NCI-H1105 (cell line): Measurements from ENCODE around the gene MRPL14.

Experiments
- DNase-seq: peaks from one replicate; lab custom pipeline; 2025; lab: John Stamatoyannopoulos, UW

Gene MRPL14

DNA sequence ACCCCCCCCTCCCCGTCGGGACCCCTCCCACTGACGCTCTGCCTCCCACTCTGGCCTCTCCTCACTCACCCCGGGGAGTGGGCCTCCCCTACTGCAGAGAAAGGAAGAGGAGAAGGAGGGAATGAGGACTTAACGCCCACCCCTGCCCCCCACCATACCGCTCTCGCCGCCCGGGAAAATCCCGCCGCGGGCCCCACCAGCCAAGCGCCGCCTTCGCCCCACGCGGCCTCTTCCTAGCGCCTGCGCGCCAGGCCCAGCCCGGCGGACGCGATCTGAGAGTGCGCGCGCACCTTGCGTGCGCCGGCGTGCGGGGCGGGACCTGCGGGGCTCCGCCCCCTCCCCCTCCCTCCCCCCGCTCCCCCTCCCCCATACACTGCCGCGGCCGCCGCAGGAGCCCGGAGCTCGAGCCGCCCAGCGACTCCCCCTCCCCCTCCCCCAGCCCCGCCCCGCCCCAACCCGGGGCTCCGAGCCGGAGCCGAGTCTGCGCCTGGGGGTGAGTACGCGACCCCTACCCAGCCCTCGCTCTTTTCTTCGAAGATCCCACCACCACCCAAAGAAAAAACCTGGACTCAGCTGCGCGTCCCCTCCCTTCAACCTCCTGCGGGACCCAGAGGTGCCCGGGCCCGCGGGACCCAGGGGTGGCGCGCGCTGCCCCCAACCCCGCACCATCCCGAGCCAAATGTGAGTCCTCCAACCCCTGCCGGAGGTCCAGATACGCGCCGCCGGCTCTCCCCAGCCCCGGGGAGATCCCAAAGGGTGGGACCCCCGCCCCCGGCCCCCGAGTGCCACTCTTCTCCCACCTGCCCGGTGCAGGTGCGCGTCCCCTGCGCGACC, at the start of gene MRPL14, which contains the start of gene TMEM63B:
Gene MRPL14, minus strand, starts transcription at position 267 of the 834 bp plus-strand sequence. CDS start 10,841 bp downstream, outside the sequence.
Gene TMEM63B, plus strand, starts transcription at position 369 of the 834 bp plus-strand sequence. CDS start 7,031 bp downstream, outside the sequence.
- peak; percentile 88 for DNase-seq

DNA sequence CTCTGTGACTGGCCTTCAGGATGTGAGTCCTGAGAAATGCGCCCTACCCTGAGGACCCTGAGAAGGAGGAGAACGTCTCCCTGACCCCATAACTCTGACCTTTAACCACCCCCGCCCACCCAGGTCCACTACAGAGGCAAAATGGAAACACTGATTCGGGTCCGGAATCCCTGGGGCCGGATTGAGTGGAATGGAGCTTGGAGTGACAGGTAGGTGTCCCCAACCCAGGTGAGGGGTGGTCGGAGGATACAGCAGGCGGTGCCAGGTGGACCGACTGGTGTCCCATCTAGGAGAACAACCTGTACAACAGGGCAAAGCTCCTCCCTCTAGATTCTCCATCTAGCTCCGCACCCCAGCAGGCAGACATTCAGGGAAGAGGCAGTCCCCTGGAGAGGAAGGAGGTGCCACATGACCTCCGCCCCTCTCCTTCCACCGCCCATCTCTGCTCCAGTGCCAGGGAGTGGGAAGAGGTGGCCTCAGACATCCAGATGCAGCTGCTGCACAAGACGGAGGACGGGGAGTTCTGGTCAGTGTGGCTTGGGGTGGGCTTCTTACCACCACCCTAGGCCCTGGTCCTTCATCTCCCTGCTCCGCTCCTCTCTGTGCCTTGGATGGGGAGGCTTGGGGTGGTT, 49.0 kb upstream of the MRPL14 start:
- no peak for DNase-seq

- DNase-seq, result peak; percentile 50
Observed at GRCh38 chr6:44172731-44173500, 45.7 kb upstream of the MRPL14 start.

DNA sequence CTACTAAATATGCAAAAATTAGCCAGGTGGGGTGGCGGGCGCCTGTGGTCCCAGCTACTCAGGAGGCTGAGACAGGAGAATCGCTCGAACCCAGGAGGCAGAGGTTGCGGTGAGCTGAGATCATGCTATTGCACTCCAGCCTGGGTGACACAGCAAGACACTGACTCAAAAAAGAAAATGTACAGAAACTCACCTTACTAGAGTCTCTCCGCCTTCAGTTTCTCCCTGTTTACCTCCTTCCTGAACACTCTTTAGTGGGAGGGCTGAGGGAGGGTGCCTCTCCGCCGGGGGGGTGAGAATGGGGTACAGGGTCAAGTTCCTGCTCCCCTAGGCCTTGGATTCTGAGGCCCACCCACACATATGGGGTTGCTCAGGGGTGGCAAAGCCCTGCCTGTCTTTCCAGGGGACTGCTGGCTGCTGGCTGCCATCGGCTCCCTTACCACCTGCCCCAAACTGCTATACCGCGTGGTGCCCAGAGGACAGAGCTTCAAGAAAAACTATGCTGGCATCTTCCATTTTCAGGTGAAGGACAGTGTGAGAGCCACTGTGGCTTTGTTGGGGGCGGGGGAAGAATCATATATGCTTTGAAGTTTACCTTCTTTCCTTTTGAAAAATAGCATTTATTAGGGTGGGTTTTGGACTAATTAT, 44.8 kb upstream of the MRPL14 start:
- no peak for DNase-seq

DNA sequence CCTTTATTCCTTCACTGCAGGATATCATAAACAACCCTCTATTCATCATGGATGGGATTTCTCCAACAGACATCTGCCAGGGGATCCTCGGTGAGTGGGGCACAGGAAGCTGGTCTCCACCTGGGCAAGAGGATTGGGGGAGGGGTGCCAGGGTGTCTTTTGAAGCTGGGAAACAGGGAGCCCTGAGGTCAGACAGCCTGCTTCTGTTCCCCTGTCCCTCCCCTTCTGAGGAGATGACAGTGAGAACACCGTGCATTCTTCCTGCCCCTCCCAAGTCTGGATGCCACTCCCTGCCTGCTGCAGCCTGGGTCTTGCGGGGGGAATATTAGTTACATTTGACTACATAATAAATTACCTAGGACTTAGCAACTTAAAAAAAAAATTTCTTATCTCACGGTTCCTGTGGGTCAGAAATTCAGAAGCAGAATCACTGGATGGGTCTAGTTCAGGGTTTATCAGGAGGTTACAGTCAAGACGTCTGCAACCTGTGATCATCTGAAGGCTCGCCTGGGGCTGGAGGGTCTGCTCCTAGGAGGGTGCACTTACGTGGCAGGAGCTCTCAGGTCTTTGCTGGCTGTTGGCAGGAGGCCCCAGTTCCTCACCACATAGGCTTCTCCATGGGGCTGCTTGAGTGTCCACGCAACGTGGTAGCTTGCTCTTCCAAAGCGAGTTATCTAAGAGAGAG, 42.8 kb upstream of the MRPL14 start:
- DNase-seq, result no peak

DNA sequence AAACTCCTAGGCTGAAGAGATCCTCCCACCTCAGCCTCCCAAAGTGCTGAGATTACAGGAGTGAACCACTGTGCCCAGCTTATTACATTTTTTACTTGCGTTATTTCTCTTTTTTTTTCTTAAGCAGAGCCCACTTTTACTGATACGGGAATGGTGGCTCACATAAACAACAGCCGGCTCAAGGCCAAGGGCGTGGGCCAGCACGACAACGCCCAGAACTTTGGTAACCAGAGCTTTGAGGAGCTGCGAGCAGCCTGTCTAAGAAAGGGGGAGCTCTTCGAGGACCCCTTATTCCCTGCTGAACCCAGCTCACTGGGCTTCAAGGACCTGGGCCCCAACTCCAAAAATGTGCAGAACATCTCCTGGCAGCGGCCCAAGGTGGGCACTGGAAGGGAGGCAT, 41.9 kb upstream of the MRPL14 start:
- no peak for DNase-seq

DNA sequence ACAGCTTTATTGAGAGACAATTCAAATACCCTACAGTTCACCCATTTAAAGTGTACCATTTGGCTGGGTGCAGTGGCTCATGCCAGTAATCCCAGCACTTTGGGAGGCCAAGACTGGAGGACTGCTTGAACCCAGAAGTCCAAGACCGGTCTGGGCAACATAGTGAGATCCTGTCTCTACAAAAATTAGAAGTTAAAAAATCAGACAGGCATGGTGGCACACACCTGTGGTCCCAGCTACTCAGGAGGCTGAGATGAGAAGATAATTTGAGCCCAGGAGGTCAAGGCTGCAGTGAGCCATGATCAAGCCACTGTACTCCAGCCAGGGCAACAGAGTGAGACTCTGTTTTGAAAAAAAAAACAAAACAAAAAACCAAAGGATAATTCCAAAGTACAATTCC, 40.3 kb upstream of the MRPL14 start:
- DNase-seq, result no peak

DNA sequence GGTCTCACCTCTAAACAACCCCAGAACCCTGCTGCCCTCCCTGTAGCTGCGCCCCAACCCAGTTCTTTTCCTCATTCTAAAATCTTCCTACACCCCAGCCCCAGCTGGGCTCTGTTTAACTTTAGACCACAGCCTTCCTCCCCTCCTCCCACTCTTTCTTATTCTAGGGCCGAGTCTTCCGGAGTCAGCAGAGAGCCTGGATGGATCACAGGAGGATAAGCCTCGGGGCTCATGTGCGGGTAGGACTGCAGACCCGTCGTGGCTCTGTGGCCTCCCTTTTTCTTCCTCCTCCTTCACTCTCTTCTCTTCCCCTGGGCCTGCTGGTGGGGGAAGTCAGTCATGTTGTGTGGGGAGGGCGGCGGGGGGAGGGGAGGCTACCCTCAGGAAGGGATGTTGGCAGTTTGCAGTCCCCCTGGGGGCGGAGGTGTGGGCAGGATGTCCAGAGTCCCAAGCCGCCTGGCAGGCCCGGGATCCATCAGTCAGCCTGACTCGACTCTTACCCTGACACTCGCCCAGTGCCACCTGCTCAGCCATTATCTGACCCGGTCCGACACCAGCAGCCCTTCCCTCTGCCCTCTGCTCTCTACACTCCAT, 39.4 kb upstream of the MRPL14 start:
- no peak for DNase-seq

- DNase-seq, result no peak
Observed at GRCh38 chr6:44166116-44166515, 38.9 kb upstream of the MRPL14 start.

GRCh38 chr6:44162876-44163625, 35.8 kb upstream of the MRPL14 start:
- DNase-seq, result no peak

DNA sequence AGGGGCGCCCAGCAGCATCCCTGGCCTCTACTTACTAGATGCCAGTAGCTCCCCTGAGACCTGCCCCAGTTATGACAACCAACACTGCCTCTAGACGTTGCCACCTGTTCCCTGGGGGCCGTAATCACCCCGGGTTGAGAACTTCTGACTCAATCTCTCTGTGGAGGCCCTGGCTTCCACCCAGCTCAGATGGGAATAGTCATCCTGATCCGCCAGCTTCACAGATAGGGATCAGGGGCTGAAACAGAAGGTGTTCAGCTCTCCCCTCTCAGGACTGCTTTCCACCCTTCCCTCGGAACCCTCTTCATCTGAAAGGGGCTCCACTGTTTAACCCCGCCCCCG, 34.7 kb upstream of the MRPL14 start:
- no peak for DNase-seq

DNA sequence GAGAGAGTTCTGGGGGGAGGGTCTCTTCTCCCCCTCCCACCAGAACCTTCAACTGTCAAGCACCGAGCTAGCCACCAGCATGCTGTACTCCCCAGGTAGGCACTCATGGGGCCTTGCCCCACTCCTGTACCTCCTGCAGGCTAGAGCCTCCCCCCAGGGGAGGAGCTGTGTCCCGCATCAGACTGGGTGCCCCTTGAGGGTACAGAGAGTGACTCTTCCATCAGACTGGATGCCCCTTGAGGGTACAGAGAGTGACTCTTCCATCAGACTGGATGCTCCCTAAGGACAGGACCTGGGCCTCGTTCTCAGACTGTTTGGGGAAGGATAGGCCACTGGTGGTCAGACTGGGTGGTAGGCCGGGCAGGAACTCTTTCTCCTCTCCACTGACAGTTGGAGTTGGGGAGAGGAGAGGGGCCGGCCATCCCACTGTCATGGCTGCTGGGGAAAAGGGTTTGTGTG, 31.5 kb upstream of the MRPL14 start, which contains the start of gene CAPN11:
Gene CAPN11, plus strand, starts transcription at position 51 of the 459 bp plus-strand sequence. Its CDS starts 29 bp downstream, at position 80.
- DNase-seq, result no peak

- no peak for DNase-seq
Observed at GRCh38 chr6:44157152-44157521, 29.9 kb upstream of the MRPL14 start.

GRCh38 chr6:44156494-44157151, 29.4 kb upstream of the MRPL14 start:
- no peak for DNase-seq

- no peak for DNase-seq
Observed at GRCh38 chr6:44154067-44154466, 26.8 kb upstream of the MRPL14 start.

- DNase-seq, result no peak
Observed at GRCh38 chr6:44152533-44152932, 25.3 kb upstream of the MRPL14 start.

DNA sequence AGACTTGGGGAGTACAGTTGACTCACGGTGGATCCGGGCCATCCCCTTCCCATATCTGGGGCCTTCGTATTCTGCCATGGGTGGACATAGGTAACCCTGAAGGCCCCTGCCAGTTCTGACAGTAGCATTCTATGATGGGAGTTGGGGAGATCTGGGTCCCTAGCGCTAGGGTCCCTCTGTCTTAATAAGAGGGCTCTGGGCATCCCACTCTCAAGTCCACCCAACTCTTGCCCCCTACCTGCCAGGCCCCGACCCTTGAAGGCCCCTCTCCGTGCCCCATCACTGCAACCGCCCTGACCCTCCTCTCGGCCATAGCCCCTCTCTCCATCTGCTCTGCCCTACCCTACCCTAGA, 24.8 kb upstream of the MRPL14 start:
- no peak for DNase-seq

- DNase-seq, result peak; percentile 62
Observed at GRCh38 chr6:44151348-44152108, 24.3 kb upstream of the MRPL14 start.

DNA sequence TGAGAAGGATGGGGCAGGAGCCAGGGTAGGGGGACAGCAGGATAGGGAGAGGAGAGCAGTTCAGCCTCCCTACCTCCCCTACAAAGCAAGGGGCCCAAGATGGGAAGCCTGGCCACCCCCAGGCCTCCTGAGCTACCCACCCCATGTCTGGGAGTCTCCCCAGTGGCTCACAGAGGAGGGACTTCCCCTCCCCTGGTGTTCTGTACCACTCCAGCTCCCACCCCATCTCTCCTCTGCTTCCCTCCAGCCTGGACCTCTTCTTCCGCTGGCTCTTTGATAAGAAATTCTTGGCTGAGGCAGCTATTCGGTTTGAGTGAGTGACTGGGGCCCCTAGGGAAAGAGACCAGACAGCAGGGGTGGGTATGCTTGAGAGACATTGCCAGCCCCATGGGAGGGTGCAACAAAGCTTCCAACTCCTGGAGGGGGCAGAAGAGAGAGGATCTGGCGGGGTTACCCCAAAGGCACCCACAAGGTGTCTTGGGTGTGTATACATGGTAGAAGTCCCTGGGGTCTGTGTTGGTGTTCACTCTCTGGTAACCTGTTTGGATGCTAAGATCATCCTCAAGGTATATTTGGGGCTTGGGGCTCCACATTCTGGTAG, 23.2 kb upstream of the MRPL14 start:
- no peak for DNase-seq
